Sigmoid colon (tissue), 4 donors: Measurements from ENCODE around the gene TMEM129.

Experiments
- EP300 ChIP-seq, 4 donors: sonication (generic); formaldehyde crosslinking; IDR thresholded peaks; one replicate each; pipeline ENCODE4 v1.6.1; 2017; ENCODE audit warnings: antibody characterized with exemption in 4 of 4
- POLR2A ChIP-seq, 2 donors: fragments of 450-650 bp; IDR thresholded peaks; one replicate each; pipeline ENCODE4 v1.6.1; 2016; ENCODE audit warnings: antibody characterized with exemption in 2 of 2, mild to moderate bottlenecking in 2 of 2, moderate library complexity in 2 of 2
- POLR2AphosphoS5 ChIP-seq, 4 donors: sonication (generic); formaldehyde crosslinking; IDR thresholded peaks; one replicate each; pipeline ENCODE4 v1.6.1; 2017; ENCODE audit warnings: antibody characterized with exemption in 4 of 4
- TF ChIP-seq, protein P1 (sequence below), 4 experiments: fragments of 450-650 bp in 3 of 4; fragments of 200-600 bp in 1 of 4; IDR thresholded peaks; one replicate each; pipeline ENCODE4 v1.5.1; 2016 to 2019; ENCODE audit warnings: antibody characterized with exemption in 4 of 4, mild to moderate bottlenecking in 3 of 4, moderate library complexity in 2 of 4

DNA sequence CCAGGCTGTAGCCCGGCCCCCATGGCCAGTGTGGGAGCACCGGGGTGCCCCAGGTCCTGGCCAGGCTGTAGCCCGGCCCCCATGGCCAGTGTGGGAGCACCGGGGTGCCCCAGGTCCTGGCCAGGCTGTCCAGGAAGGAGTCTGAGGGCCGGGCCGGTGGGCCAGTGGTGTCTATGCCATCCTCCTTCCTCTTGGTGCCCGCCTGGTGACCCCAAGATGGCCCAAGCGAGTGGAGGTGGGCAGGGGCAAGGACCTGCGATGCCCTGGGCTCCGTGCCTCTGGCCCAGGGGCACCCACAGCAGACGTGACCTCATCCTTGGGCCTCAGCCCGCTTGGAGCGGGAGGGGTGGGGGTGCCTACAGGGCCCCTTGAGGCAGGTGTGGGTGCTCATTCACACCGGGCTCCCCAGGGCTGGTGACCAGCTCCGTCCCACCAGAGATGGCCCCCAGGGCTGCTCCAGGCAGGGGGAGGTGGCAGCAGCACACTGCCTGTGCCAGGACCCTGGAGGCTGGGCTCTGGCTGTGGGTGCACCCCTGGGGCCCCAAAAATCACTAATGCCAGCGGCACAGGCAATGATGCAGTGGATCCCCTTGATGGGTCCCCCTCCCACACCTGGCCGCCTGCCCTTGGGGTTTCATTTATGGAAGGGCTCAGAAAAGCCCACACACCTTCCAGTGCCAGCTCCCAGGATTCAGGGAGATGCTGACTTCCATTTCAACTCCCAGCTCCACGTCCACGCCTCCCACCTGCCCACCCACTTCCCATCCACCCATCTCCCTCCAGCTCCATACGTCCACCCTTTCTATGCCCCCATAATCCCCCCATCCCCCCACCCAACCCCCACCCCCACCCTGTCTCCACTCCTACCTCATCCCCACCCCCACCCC, 36.0 kb upstream of the TMEM129 start:
- TF ChIP-seq POLR2A (IDR thresholded peaks at IDR 0.05): no peak
- TF ChIP-seq, protein P1, sequence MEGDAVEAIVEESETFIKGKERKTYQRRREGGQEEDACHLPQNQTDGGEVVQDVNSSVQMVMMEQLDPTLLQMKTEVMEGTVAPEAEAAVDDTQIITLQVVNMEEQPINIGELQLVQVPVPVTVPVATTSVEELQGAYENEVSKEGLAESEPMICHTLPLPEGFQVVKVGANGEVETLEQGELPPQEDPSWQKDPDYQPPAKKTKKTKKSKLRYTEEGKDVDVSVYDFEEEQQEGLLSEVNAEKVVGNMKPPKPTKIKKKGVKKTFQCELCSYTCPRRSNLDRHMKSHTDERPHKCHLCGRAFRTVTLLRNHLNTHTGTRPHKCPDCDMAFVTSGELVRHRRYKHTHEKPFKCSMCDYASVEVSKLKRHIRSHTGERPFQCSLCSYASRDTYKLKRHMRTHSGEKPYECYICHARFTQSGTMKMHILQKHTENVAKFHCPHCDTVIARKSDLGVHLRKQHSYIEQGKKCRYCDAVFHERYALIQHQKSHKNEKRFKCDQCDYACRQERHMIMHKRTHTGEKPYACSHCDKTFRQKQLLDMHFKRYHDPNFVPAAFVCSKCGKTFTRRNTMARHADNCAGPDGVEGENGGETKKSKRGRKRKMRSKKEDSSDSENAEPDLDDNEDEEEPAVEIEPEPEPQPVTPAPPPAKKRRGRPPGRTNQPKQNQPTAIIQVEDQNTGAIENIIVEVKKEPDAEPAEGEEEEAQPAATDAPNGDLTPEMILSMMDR (IDR thresholded peaks at IDR 0.05): no peak
- TF ChIP-seq POLR2AphosphoS5 (IDR thresholded peaks at IDR 0.05): no peak
- TF ChIP-seq EP300 (IDR thresholded peaks at IDR 0.05): no peak
